Peyer's patch (tissue), 4 donors: ENCODE results near the gene CDK6.

Source experiments
- CTCF ChIP-seq, 6 experiments: fragments of 450-650 bp in 4 of 6; fragments of 200-600 bp in 2 of 6; sonication (generic) in 1 of 6; IDR thresholded peaks; one replicate each; pipeline ENCODE4 v1.5.1; 2017 to 2019; ENCODE audit warnings: antibody characterized with exemption in 6 of 6, mild to moderate bottlenecking in 3 of 6, moderate library complexity in 1 of 6
- POLR2A ChIP-seq, 2 donors: fragments of 450-650 bp; IDR thresholded peaks; one replicate each; pipeline ENCODE4 v1.5.1; 2017; ENCODE audit warnings: antibody characterized with exemption in 2 of 2, mild to moderate bottlenecking in 2 of 2, moderate library complexity in 2 of 2

- no peak for TF ChIP-seq POLR2A (IDR thresholded peaks at IDR 0.05)
- TF ChIP-seq CTCF (IDR thresholded peaks at IDR 0.05) = no peak
These were observed 18.3 kb upstream of the CDK6 start for GRCh38 chr7:92854501-92855238.
